ENCODE results near the gene CLSTN1.

The CLSTN1 gene

DNA sequence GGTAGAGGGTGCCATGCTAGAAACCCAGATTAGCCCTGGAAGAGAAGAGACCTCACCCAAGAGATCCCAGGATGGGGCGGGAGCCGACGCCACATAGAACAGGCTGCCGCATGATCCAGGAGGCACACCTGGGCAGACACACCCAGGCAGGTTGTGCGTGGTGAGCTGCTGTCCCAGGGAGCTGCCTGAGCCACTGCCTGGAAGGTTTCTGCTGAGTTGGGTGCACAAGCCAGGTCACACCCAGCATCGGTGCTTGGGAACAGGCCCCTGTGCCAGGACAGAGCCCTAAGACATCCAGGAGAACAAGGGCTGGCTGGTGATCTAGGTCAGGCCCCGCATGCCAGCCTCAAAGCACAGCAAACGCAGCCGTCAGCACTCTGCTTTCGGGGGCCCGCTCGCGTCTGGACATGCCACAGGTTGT is 46.1 kb upstream of the CLSTN1 start:
- no peak overlapping the region for H3K4me3 ChIP-seq
- H3K27ac ChIP-seq, result no peak overlapping the region
- TF ChIP-seq, protein P1, sequence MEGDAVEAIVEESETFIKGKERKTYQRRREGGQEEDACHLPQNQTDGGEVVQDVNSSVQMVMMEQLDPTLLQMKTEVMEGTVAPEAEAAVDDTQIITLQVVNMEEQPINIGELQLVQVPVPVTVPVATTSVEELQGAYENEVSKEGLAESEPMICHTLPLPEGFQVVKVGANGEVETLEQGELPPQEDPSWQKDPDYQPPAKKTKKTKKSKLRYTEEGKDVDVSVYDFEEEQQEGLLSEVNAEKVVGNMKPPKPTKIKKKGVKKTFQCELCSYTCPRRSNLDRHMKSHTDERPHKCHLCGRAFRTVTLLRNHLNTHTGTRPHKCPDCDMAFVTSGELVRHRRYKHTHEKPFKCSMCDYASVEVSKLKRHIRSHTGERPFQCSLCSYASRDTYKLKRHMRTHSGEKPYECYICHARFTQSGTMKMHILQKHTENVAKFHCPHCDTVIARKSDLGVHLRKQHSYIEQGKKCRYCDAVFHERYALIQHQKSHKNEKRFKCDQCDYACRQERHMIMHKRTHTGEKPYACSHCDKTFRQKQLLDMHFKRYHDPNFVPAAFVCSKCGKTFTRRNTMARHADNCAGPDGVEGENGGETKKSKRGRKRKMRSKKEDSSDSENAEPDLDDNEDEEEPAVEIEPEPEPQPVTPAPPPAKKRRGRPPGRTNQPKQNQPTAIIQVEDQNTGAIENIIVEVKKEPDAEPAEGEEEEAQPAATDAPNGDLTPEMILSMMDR (IDR thresholded peaks at IDR 0.05), result no peak

DNA sequence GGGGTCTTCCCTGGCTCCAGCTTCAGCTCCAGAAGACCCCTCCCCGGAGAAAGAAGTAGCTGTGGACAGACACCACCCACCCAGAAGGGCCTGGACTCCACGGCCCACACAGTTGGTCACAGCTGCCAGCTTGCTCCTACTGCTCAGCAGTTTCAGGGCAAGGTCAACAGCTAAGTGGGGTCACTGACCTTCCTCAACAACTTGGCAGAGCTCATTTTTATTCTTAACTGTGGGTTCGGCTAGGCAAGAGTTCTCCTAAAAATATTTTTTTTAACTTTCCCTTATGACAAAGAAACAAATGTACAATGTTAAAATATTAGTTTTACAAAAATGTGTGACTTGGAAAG is 44.5 kb upstream of the CLSTN1 start:
- no peak for DNase-seq (ENCODE audit: low spot score)
- no peak overlapping the region for H3K4me3 ChIP-seq
- no peak overlapping the region for H3K27ac ChIP-seq
- TF ChIP-seq, protein P1 (IDR thresholded peaks at IDR 0.05), result no peak

More for the DNA sequence above, 46.1 kb upstream of the CLSTN1 start:
- DNase-seq (ENCODE audit: low spot score), result no peak

DNA sequence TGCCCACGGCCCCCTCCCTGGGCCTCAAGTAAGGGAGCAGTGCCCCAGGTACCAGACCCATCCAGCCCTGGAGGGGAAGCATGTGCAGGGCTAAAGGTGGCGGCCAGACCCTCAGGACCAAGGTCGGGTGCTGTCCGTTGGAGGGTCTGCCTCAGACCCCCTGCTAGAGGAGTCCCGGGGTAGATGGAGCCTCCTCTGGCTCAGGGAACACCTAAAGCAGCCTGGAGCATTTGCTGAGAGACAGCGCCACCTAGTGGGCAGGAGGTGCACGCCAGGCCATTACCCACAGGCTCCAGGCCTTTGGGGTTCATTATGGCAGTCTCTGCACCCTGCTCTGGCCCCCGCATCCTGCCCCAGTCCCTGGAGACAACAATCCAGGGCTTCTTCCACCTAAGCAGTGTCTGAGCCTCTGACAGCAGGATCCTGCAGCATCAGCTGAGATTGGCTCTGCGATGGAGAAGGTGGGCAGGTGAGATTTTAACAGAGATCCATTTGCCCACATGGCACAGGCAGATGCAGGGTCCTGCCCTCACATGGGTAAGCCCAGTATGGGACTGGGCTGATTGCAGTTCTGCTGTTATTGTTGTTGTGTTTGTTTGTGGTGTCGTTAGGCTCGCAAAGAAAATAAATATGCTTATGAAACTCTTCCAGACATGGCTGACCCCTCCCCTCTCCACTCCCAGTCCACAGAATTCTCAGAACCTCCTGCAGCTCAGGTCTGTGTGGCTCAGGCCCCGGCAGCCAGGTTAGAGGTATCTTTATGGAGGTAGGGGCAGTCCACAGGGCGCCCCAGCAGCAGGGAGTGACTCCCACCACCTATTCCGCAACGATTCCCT is 43.9 kb upstream of the CLSTN1 start:
- DNase-seq (ENCODE audit: low spot score), result peak; percentile 80
- Histone ChIP-seq H3K4me3 (no peak overlapping the region), H3K27ac (no peak overlapping the region)
- TF ChIP-seq, protein P1 (IDR thresholded peaks at IDR 0.05), result peak; percentile 96

DNA sequence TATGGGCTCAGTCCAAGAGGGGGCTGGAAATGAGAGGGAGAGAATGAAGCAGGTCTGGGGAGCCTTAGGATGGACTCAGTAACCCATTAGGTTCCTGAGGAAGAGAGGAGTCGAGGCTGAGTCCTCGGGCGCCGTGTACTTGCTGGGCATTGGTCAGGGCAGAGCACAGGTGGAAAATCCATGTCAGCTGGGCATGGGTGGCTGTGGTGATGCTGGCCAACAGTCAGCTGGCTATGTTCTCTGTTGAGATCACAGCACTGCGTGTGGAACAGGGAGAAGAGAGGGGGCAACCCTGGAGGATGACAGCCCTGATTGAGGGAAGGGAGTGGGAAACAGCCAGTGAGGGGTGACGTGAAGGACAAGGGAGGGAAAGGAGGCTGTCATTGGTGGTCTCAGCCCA is 43.1 kb upstream of the CLSTN1 start:
- TF ChIP-seq, protein P1 (IDR thresholded peaks at IDR 0.05), result no peak
- no peak overlapping the region for H3K4me3 ChIP-seq
- no peak for DNase-seq (ENCODE audit: low spot score)
- no peak overlapping the region for H3K27ac ChIP-seq

DNA sequence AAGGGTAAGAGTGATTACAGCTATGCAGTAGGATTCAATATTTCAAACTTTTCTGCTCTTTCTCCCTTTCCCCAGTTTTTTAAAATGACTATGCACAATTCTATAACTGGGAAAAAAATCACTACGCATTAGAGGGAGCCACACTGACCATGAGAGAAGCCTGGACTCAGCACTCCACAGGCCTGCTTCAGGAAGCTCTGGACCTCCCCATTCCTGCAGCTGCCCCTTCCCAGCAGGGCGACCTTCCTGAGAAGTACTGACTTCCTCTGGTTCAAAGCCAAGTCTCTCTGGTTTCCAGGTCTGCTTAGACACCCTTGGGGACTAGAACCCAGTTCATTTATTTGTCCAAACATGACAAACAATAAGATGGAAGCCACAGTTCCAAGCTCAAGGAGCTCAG is 42.0 kb upstream of the CLSTN1 start:
- DNase-seq (ENCODE audit: low spot score), result no peak
- Histone ChIP-seq H3K27ac (no peak overlapping the region), H3K4me3 (no peak overlapping the region)
- TF ChIP-seq, protein P1 (IDR thresholded peaks at IDR 0.05), result no peak

DNA sequence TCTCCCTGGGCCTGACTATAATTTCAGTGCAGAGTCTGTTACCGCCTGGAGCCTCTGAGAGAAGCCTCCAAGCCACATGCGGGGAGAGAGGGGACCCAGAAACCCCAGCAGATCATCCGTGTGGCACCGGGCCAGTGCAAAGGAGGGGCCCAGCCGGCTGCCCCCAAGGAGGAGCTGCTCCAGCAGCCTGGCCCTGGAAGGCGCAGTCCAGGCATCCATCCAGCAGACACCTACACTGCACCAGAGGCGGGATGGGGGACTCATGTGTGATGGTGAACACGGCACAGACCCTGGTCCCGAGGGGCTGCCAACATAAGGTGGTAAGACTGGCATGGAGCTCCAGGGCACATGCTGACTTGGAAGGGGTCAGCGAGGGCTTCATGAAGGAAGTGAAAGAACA is 39.6 kb upstream of the CLSTN1 start:
- no peak overlapping the region for H3K4me3 ChIP-seq
- DNase-seq (ENCODE audit: low spot score), result no peak
- TF ChIP-seq, protein P1 (IDR thresholded peaks at IDR 0.05), result no peak
- no peak overlapping the region for H3K27ac ChIP-seq

DNA sequence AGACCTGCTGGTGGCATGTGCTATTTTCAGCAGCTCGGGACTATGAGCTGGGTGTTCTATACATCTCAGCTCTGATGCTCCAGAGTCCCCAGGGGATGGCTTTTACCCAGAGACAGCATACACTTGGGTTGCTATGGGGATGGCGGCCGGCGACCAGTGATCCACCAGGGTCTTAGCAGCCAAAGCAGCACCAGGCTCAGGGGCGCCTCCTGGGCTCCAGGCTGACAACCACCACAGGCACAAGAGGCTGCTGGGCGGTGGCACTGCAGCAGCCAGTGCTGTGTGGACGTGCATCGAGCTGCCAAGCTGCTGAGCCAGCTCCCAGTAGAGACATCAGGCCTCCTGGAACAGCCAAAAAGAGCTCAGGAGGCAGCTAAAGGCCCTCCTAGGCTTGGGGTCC is 37.6 kb upstream of the CLSTN1 start:
- no peak for DNase-seq (ENCODE audit: low spot score)
- TF ChIP-seq, protein P1 (IDR thresholded peaks at IDR 0.05), result no peak
- no peak overlapping the region for H3K4me3 ChIP-seq
- no peak overlapping the region for H3K27ac ChIP-seq

All from coronary artery (tissue), 2 donors.